Measurements from ENCODE around the gene MAN1B1. TPM values are rescaled to one million over a fixed set of nuclear protein-coding genes. Genes with fewer than 3 reads are reported as not detected.
"Not testable (repeated sequence)": the region's sequence is repeated elsewhere in the genome, so short reads cannot be mapped to it uniquely, and the experiment has no call there.

MAN1B1 gene
- total RNA-seq, 1 donor from 2014 or later, result 24.6 TPM

GRCh38 chr9:137057545-137057944 lies 29.2 kb upstream of the MAN1B1 start:
- no peaks in the 10 kb centered on the region for H3K9me3 Mint-ChIP-seq
- no peaks in the 10 kb centered on the region for H3K36me3 ChIP-seq
- H3K4me1 Mint-ChIP-seq, result peaks cover 7% of the 10 kb centered on the region
- DNase-seq (ENCODE audit: low spot score), result no peak
- H3K27me3 Mint-ChIP-seq (ENCODE audit: insufficient read depth, low read depth), result peaks cover 29% of the 10 kb centered on the region
- H3K9ac ChIP-seq, result no peak overlapping the region
- no peak overlapping the region for H3K4me3 Mint-ChIP-seq
- peaks cover 27% of the 10 kb centered on the region for H3F3A ChIP-seq (ENCODE audit: low read depth)
- TF ChIP-seq CTCF (IDR thresholded peaks at IDR 0.05), result no peak
- no peak for TF ChIP-seq EZH2 (IDR thresholded peaks at IDR 0.05)
- TF ChIP-seq EZH2phosphoT487 (IDR thresholded peaks at IDR 0.05), result no peak
- no peaks in the 10 kb centered on the region for H3K79me2 ChIP-seq (ENCODE audit: low read depth)
- peaks cover 17% of the 10 kb centered on the region for H3K4me1 ChIP-seq
- H3K27ac Mint-ChIP-seq, result no peak overlapping the region
- no peak overlapping the region for H2AFZ ChIP-seq (replicated peaks)
- peaks cover 63% of the 10 kb centered on the region for H3K27me3 ChIP-seq
- H3K4me2 ChIP-seq, result no peak overlapping the region
- no peaks in the 10 kb centered on the region for H3K36me3 Mint-ChIP-seq
- no peak overlapping the region for H3K4me3 ChIP-seq
- H3K9me3 ChIP-seq (ENCODE audit: low read depth), result no peaks in the 10 kb centered on the region
- H4K20me1 ChIP-seq (ENCODE audit: low read depth), result peaks cover 23% of the 10 kb centered on the region
- H3K27ac ChIP-seq, result no peak overlapping the region

DNA sequence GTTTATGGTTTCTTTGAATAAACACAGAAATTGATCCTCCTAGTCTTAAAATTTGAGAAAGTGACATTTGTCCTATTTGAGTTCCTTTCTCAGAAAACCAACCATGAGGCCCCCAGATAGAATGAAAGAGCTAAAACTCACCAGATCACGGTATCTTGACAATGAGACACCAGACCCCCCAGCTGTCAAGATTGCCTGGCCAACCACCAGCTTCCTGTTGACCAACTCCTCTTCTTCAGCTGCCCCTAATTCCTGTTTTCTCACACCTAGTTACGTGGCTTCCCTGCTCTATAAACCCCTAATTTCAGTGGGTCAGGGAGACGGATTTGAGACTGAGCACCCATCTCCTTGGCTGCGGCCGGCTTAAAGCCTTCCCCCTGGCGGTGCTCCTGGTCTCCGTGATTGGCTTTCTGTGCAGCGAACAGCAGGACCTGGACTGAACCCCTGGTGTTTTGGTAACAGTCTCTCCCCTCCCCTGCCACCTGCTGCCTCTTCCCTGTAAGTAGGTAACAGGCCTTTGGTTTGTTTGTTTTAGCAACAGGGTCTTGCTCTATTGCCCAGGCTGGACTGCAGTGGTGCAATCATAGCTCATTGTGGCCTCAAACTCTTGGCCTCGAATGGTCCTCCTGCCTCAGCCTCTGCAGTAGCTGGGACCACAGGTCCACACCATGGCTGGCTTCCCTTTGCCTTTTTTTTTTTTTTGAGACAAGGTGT lies 28.1 kb upstream of the MAN1B1 start:
- Histone ChIP-seq H3K4me1 (peaks cover 12% of the 10 kb centered on the region), H3F3A (ENCODE audit: low read depth) (peaks cover 19% of the 10 kb centered on the region), H3K79me2 (ENCODE audit: low read depth) (no peaks in the 10 kb centered on the region), H4K20me1 (ENCODE audit: low read depth) (peaks cover 13% of the 10 kb centered on the region), H3K9me3 (ENCODE audit: low read depth) (no peaks in the 10 kb centered on the region), H3K27ac (no peak overlapping the region), H3K36me3 (no peaks in the 10 kb centered on the region), H3K4me2 (no peak overlapping the region), H2AFZ (replicated peaks) (no peak overlapping the region), H3K9ac (no peak overlapping the region), H3K4me3 (no peak overlapping the region), H3K27me3 (peaks cover 52% of the 10 kb centered on the region)
- no peak for DNase-seq (ENCODE audit: low spot score)
- H3K9me3 Mint-ChIP-seq, result no peaks in the 10 kb centered on the region
- H3K36me3 Mint-ChIP-seq, result no peaks in the 10 kb centered on the region
- no peak overlapping the region for H3K27ac Mint-ChIP-seq
- peaks cover 23% of the 10 kb centered on the region for H3K27me3 Mint-ChIP-seq (ENCODE audit: insufficient read depth, low read depth)
- no peak overlapping the region for H3K4me3 Mint-ChIP-seq
- H3K4me1 Mint-ChIP-seq, result peaks cover 7% of the 10 kb centered on the region
- TF ChIP-seq CTCF (IDR thresholded peaks at IDR 0.05) (no peak), EZH2 (IDR thresholded peaks at IDR 0.05) (no peak), EZH2phosphoT487 (IDR thresholded peaks at IDR 0.05) (no peak)

DNA sequence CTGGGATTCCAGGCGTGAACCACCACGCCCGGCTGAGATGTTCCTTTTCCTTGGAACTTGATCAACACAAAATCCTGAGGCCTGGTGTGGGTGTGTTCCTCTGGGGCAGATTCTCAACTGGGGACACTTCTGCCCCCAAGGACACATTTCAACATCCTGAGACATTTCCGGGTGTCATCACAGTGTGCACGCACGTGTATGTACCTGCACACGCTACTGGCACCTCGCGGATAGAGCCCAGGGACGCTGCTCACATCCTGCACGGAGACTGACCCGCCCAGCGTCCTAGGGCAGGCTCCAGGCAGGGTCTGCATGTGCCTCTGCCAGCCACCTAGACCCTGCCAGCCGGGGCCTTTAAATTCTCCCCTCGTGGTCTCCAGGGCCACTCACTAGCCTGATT lies 24.4 kb upstream of the MAN1B1 start:
- H3K4me3 ChIP-seq, result no peak overlapping the region
- no peak for DNase-seq (ENCODE audit: low spot score)
- no peak overlapping the region for H3K27ac ChIP-seq
- Mint-ChIP-seq H3K27ac (no peak overlapping the region), H3K4me1 (peaks cover 4% of the 10 kb centered on the region), H3K27me3 (ENCODE audit: insufficient read depth, low read depth) (peaks cover 14% of the 10 kb centered on the region), H3K36me3 (no peaks in the 10 kb centered on the region), H3K4me3 (no peak overlapping the region), H3K9me3 (no peaks in the 10 kb centered on the region)
- no peak overlapping the region for H3K9ac ChIP-seq
- no peaks in the 10 kb centered on the region for H3K4me1 ChIP-seq
- H3K79me2 ChIP-seq (ENCODE audit: low read depth), result no peaks in the 10 kb centered on the region
- peaks cover 22% of the 10 kb centered on the region for H4K20me1 ChIP-seq (ENCODE audit: low read depth)
- H3K36me3 ChIP-seq, result no peaks in the 10 kb centered on the region
- TF ChIP-seq CTCF (IDR thresholded peaks at IDR 0.05) (no peak), EZH2 (IDR thresholded peaks at IDR 0.05) (no peak), EZH2phosphoT487 (IDR thresholded peaks at IDR 0.05) (no peak)
- H3F3A ChIP-seq (ENCODE audit: low read depth), result no peaks in the 10 kb centered on the region
- no peak overlapping the region for H3K4me2 ChIP-seq
- H3K9me3 ChIP-seq (ENCODE audit: low read depth), result no peaks in the 10 kb centered on the region
- H2AFZ ChIP-seq (replicated peaks), result no peak overlapping the region
- H3K27me3 ChIP-seq, result peaks cover 14% of the 10 kb centered on the region

DNA sequence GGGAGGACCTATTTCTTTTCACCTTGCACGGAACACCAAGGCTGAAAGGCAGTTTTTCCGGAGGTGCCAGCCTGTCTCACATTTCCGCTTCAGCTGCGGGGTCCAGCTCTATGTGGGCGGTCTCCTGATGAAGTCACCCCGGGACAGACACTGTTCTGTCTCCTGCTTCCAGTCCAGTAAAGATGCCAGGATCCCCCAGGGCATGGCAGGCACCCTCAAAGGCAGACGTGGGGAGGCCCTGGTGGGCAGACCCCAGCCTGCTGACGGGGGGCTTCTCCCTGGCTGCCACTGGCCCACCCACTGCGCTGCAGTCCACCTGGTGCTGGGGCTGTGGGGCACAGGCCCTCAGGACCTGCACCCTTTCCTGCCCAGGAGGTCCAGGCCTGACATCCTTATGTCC lies 24.0 kb upstream of the MAN1B1 start:
- H3K4me2 ChIP-seq; DNase-seq (ENCODE audit: low spot score); H3K9ac ChIP-seq; H3K9me3 Mint-ChIP-seq; H3K27ac ChIP-seq; H3K36me3 Mint-ChIP-seq; H3K9me3 ChIP-seq (ENCODE audit: low read depth); H3K27ac Mint-ChIP-seq; H3K4me3 ChIP-seq; H3F3A ChIP-seq (ENCODE audit: low read depth); H3K4me3 Mint-ChIP-seq; H3K36me3 ChIP-seq; H2AFZ ChIP-seq (replicated peaks); H3K4me1 ChIP-seq; H3K4me1 Mint-ChIP-seq; H3K79me2 ChIP-seq (ENCODE audit: low read depth): not testable (repeated sequence)
- H3K27me3 Mint-ChIP-seq (ENCODE audit: insufficient read depth, low read depth), result peaks cover 11% of the 10 kb centered on the region
- peaks cover 26% of the 10 kb centered on the region for H4K20me1 ChIP-seq (ENCODE audit: low read depth)
- peaks cover 10% of the 10 kb centered on the region for H3K27me3 ChIP-seq
